ENCODE measurements around the gene COL4A6. TPM values are rescaled to one million over a fixed set of nuclear protein-coding genes. Genes with fewer than 3 reads are reported as not detected.

The COL4A6 gene
- total RNA-seq, 2 experiments from 2014 or later: not detected

GRCh38 chrX:108224727-108225621 is 213.2 kb downstream of the COL4A6 start:
- POLR2A ChIA-PET: no interaction called here
- H3K27me3 Mint-ChIP-seq: no peaks in the 10 kb centered on the region

GRCh38 chrX:108224218-108224617 is 214.0 kb downstream of the COL4A6 start:
- H3K4me1 Mint-ChIP-seq (ENCODE audit: low read depth): peaks cover 3% of the 10 kb centered on the region
- H3K27me3 Mint-ChIP-seq: no peaks in the 10 kb centered on the region
- ChIA-PET POLR2A (no interaction called here), CTCF (interaction anchor here (0.6 to 3.1 kb wide), 12 partner anchors 8 to 221 kb away, joined by 3 to 19 read pairs (median 3); no protein-coding TSS in a partner anchor)
- no peak overlapping the region for H3K27ac Mint-ChIP-seq
- DNase-seq: no peak
- no peak overlapping the region for H3K4me3 Mint-ChIP-seq
- TF ChIP-seq CTCF (IDR thresholded peaks at IDR 0.05): no peak
- no peaks in the 10 kb centered on the region for H3K9me3 Mint-ChIP-seq
- intact Hi-C loops (cut with micrococcal nuclease): loop anchor here (5.0 to 10.0 kb wide), 2 partner anchors 52 to 81 kb away; no protein-coding TSS in a partner anchor
- H3K36me3 Mint-ChIP-seq (ENCODE audit: low read depth): no peaks in the 10 kb centered on the region
- no peak for ATAC-seq

More at GRCh38 chrX:108224727-108225621, 213.2 kb downstream of the COL4A6 start:
- CTCF ChIA-PET: interaction anchor here (0.6 to 3.1 kb wide), 13 partner anchors 8 to 220 kb away, joined by 3 to 19 read pairs (median 3); no protein-coding TSS in a partner anchor
- DNase-seq (peak; percentile 2), ATAC-seq (no peak)
- intact Hi-C loops (cut with micrococcal nuclease): loop anchor here (5.0 to 10.0 kb wide), 2 partner anchors 53 to 80 kb away; no protein-coding TSS in a partner anchor
- peak; percentile 40 for TF ChIP-seq CTCF (IDR thresholded peaks at IDR 0.05)
- Mint-ChIP-seq H3K4me3 (no peak overlapping the region), H3K27ac (no peak overlapping the region), H3K36me3 (ENCODE audit: low read depth) (no peaks in the 10 kb centered on the region), H3K4me1 (ENCODE audit: low read depth) (peaks cover 3% of the 10 kb centered on the region), H3K9me3 (no peaks in the 10 kb centered on the region)

GRCh38 chrX:108223585-108223984 is 214.6 kb downstream of the COL4A6 start:
- no peaks in the 10 kb centered on the region for H3K36me3 Mint-ChIP-seq (ENCODE audit: low read depth)
- no peaks in the 10 kb centered on the region for H3K27me3 Mint-ChIP-seq
- POLR2A ChIA-PET: no interaction called here
- CTCF ChIA-PET: interaction anchor here (1.0 to 3.1 kb wide), 6 partner anchors 11 to 222 kb away, joined by 3 to 19 read pairs (median 3); no protein-coding TSS in a partner anchor
- H3K4me3 Mint-ChIP-seq: no peak overlapping the region
- intact Hi-C loops (cut with micrococcal nuclease): loop anchor here (5.0 to 10.0 kb wide), 2 partner anchors 51 to 81 kb away; no protein-coding TSS in a partner anchor
- H3K9me3 Mint-ChIP-seq: no peaks in the 10 kb centered on the region
- H3K4me1 Mint-ChIP-seq (ENCODE audit: low read depth): peaks cover 3% of the 10 kb centered on the region
- DNase-seq (no peak), ATAC-seq (no peak)
- no peak for TF ChIP-seq CTCF (IDR thresholded peaks at IDR 0.05)
- H3K27ac Mint-ChIP-seq: no peak overlapping the region

- intact Hi-C loops (cut with micrococcal nuclease): loop anchor here (5.0 to 10.0 kb wide), 2 partner anchors 49 to 83 kb away; no protein-coding TSS in a partner anchor
- H3K4me3 Mint-ChIP-seq: no peak overlapping the region
- DNase-seq (no peak), ATAC-seq (no peak)
- TF ChIP-seq CTCF (IDR thresholded peaks at IDR 0.05): no peak
- CTCF ChIA-PET: no interaction called here
- H3K27ac Mint-ChIP-seq: no peak overlapping the region
- H3K36me3 Mint-ChIP-seq (ENCODE audit: low read depth): no peaks in the 10 kb centered on the region
- H3K4me1 Mint-ChIP-seq (ENCODE audit: low read depth): peaks cover 3% of the 10 kb centered on the region
- POLR2A ChIA-PET: no interaction called here
- no peaks in the 10 kb centered on the region for H3K9me3 Mint-ChIP-seq
- H3K27me3 Mint-ChIP-seq: no peaks in the 10 kb centered on the region
Measured at GRCh38 chrX:108221301-108221864, 216.8 kb downstream of the COL4A6 start.

Data from activated CD8-positive, alpha-beta T cell treated with anti-CD3 and anti-CD28 coated beads for 36 hours (primary cell).